Ammon's horn (tissue), 1 donor: ENCODE data around the gene DKKL1.

Experiments used
- DNase-seq: peaks from one replicate; pipeline ENCODE4 v3.0.0-alpha.2; 2016; ENCODE audit warnings: low spot score

The DKKL1 gene

DNA sequence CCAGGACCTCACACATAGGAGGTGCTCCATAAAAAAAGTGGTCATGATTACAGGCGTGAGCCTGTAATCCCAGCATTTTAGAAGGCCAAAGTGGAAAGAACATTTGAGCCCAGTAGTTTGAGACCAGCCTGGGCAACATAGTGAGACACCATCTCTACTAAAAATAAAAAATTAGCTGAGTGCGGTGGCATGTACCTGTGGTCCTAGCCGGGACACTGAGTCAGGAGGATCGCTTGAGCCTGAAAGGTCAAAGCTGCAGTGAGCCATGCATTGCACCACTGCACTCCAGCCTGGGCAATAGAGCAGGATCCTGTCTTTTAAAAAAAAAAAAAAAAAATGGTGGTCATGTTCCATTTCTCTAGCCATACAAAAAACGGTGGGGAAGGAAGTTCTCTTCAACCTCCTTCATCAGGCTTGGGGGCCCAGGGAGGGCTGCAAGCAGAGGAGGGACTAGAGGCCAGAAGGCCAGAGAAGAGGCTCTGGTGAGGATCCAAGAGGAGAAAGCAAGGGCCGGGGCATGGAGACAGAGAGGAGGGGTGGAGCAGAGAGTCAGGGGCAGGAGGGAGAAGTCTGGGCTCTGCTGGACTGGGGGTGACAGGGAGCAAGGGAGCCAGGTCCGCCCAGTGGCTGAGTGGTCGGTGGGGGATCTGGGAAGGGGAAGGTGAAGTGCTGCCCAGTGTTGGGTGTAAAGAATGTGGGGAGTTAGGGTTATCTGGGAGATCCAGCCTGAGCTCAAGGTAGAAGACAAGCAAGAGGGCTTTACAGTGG is 33.2 kb downstream of the DKKL1 start:
- DNase-seq: no peak

DNA sequence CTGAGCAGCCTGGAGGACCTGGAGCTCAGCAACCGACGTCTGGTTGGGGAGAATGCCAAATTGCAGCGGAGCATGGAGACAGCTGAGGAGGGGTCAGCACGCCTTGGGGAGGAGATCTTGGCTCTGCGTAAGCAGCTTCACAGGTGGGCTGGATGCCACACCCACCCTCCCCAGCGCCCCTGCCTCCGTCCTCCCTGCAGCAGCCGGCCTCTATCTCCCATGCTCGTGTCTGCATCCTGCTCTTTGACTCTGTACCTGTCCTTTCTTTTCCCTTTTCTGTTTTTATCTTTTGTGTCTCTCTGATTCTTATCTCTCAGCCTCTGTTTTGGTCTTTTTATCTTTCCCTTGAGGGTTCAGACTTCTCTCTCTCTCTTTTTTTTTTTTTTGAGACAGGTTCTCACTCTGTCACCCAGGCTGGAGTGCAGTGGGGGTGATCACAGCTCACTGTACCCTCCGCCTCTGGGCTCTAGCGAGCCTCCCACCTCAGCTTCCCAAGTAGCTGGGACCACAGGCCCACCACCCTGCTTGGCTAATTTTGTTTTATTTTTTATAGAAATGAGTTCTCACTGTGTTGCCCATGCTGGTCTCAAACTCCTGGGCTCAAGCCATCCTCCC is 34.4 kb downstream of the DKKL1 start:
- no peak for DNase-seq

DNA sequence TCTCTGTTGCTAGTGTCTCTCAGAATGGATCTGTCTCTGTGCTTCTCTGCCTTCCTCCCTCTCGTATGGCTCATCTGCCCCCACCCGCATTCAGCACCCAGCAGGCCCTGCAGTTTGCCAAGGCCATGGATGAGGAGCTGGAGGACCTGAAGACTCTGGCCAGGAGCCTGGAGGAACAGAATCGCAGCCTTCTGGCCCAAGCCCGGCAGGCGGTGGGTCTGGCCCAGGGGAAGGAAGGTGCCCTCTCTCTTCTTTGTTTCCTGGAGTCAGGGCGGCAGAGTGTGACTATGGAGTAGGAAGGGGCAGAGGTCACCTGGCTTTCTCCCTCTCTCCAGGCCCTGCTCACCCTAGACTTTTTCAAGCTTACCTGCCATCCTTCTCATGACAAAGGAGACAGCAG is 35.3 kb downstream of the DKKL1 start:
- DNase-seq: no peak

DNA sequence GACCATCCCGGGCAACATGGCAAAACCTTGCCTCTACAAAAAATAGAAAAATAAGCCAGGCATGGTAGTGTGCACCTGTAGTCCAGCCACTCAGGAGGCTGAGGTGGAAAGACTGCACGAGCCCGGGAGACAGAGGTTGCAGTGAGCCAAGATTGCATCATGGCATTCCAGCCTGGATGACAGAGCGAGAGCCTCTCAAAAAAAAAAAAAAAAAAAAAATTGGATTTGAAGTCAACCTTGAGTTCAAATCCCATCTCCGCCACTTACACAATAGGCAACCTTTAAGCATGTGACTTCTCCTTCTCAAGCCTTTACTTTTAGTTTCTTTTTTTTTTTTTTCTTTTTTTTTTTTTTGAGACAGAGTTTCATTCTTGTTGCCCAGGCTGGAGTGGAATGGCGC is 36.4 kb downstream of the DKKL1 start:
- no peak for DNase-seq

DNA sequence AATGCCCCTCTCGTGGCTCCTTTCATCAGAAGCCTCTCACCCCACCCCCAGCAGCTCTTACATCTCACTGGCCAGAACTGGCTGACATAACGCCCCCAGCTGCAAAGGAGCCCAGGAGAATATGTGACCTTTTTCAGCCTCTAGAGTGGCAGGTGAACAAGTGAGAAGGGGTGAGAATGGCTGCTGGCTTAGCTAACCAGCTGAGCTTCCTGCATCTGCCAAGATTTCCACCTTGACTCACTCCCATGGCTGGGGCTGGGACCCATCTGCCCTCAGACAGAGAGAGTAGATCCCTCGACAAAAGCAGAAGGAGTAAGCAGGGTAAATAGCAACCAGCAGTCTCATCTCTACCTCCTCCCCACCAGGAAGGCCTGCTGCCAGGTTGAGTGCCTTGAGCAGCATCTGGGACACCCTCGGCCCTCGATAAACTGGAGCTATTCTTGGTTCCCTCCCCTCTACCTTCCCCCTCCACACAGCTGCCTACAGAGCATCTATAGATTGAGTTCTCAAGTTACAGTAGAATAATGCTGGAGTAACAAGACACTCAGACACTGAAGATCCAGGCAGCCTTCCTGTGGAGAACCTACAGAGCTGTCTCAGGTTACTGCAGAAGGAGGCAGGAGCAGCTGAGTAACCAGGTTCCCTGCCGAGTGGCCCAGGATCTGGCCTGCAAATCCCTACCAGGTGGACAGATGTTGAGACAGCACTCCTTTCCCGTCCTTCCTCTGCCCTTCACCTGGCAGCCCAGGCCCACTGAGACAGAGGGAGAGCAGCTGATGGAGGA is 39.9 kb downstream of the DKKL1 start:
- no peak for DNase-seq

DNA sequence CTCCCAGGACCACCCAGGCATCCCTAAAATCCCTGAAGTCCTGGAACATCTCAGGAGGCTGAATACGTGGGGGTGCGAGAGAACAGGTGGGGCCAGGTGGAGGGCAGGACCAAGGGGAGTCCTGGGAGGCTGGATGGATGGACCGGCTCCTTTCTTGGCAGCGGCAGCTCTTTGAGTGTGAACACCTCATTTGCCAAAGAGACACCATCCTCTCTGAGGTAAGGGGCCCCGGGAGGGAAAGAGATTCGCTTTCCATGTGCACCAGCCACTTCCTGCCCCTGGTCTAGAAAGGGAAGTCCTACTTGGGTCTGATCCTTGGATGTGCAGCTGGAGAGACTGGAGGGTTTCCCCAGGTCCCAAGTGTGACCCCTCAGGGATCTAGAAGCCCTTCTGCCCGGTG is 43.4 kb downstream of the DKKL1 start:
- no peak for DNase-seq

DNA sequence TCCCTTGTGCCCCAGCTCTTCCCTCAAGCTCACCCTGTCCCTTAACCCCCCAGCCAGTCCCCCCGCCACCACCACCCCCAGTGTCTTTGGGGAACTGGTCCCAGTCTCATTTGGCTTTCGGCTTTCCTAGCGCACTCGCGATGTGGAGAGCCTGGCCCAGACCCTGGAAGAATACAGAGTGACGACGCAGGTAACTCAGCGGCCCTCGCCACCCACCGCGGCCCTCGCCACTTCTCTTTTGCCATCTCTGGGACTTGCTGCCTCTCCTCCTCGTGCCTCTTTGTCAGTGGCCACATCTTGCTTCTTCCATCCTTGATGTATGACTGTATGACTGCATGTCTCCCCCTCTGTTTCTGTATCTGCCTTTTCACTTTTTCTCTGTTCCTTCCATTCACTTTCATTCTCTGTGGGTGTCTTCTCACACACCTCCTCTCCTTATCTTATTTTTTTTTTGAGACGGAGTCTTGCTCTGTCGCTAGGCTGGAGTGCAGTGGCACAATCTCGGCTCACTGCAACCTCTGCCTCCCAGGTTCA is 43.9 kb downstream of the DKKL1 start:
- DNase-seq: no peak

DNA sequence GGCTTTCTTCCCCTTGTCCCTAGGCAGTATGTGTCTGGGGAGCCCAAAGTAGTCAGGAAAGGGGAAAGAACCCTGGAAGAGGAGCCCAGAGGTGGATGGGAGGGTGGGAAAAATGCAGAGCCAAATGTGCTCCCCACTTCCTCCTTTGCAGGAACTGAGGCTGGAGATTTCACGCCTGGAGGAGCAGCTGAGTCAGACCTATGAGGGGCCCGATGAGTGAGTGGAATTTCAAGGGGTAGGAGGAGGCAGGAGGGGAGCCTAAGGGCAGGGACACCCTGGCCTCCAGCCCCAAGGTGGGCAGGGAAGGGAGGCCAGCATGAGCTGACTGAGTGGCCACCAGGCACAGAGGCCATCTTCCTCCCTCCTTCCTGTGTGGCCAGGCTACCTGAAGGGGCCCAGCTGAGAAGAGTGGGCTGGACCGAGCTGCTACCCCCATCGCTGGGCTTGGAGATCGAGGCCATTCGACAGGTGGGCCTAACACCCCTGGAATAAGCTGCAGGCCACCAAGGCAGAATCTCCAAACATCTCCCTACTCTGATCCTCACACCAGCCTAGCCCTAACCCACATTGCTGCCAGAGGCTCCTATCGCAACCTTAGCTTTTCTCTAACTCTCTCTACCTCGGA is 45.3 kb downstream of the DKKL1 start:
- no peak for DNase-seq

DNA sequence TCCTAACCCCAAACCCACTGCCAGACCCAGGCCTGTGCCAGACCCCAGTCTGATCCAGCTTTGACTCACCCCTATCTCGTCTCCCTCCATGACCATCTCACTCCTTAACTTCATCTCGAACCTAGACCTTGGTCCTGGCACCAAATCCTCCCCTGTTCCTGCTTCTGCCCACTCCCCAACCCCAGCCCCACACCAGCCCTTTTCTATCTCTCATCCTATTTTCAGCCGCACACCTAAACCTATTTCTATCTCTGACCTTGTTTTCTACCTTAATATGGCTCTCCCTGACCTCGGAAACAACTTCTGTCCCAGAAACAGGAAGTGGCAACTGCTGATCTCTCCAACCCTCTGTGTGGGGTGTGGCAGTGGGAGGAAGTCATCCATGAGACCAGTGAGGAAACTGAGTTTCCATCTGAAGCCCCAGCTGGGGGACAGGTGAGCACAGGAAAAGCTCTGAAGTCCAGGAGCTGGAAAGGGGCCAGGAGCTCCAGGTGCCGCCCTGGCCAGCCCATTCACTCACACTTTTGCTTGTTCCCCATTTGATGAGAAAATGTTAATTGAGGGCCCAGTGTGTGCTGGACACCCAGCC is 45.9 kb downstream of the DKKL1 start:
- DNase-seq: no peak

DNA sequence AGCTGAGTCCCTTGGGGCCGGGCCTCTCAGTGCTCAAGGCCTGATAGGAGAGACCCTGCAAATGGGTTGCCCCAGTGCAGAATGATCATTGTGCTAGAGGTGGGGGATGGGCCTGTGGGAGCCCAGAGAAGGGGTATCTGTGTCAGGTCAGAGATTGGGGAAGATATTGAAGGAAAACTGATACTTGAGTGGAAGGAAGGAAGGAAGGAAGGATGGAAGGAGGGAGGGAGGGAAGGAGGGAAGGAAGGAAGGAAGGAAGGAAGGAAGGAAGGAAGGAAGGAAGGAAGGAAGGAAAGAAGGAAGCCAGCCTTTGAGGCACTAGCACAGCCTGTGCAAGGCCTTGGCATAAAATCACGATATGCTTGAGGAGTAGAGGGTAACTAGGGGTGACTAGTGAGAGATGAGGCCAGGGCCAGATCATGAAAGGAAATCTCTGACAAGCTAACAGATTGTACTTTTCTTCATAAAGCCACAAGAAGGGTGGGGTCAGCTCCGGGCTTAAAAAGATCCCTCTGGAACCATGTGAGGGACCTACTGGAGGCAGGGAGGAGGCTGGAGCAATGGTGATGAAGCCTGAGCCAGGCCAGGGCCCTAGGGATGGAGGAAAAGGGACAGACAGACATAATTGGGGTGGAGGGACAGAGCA is 48.1 kb downstream of the DKKL1 start:
- no peak for DNase-seq

DNA sequence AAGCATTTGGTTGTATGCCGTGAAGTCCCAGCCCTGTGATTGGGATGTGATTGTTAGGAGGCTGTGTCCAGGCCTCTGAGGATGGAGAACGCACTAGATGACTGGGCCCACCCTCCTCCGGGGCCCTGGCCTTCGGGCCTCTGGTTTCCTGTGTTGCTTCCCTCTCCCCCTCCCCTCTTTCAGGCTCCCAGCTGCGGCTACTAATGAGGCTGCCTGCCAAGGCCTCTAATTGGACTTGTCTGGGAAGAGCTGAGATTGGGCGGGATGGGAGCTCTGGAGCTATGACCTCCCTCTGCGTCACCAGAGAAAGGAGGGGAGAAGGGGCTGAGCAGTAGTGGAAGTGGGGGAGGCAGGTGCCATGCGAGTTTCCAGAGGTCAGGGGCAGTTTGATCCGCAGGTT is 49.7 kb downstream of the DKKL1 start:
- no peak for DNase-seq

DNA sequence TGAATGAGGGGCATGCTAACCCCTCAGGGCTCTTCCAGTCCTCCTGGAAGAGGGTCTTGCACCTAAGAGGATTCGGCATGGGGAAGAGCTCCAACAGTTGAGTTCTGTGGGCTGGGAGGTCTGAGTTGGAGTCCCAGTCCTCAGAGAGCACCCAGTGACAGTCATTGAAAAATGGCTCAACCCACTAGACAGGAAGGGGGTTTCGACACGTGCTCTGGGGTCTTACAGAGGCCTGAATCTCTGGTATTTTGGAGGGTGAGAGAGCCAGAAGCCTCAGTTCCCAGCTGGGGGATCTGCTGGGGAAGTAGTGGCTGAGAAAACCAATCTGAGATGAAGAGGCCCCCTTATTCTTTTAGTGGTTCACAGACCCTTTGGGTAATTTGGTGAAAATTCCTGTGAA is 50.6 kb downstream of the DKKL1 start:
- no peak for DNase-seq

DNA sequence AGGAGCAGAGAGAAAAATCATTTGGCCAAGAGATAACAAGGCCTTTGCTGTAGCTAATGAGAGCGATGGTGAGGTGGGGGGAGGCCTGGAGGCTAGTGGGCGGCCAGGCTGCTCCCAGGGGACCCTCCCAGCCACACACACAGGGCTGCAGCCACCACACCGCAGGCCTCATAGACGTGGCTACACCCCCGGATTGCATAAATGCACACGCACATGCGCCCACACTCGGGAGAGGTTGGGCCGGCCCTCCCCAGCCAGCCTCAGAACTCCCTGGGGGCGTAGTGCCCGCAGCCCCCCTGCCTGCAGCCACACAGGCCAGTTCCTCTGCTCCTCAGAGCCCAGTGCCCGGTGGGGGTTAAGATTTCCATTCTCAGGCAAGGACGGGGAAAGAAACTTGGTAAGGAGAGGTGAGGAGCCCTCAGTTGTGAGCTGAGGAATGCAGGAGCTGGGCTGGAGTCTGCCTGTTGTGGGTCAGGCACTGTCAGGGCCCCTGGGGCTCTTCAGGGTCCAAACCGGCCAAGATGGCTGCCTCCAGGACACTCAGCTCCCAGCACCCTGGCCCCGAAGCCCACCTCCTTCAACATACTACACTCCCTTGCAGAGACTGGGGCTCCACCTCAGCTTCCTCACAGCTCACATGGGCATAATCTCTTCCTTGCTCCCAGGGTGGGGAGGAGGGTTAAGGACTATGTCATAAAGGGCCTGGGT is 51.6 kb downstream of the DKKL1 start:
- DNase-seq: no peak

DNA sequence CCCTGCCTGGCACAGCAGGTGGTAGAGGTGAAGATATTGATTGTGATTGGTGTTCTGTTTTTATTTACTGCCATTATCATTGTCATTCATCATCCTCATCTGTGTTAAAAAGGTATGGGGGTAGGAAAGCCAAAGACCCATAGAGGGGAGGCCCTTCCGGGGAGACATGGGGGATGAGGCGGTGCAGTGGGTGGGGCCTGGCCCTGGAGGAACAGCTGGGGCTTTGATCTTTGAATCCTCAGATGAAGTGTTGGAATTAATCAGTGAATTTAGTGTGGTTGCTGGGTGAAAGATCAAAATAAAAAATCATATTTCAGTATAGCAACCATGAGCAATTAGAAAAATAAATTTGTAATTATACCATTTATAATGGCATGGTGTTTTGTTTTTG is 52.1 kb downstream of the DKKL1 start:
- no peak for DNase-seq

DNA sequence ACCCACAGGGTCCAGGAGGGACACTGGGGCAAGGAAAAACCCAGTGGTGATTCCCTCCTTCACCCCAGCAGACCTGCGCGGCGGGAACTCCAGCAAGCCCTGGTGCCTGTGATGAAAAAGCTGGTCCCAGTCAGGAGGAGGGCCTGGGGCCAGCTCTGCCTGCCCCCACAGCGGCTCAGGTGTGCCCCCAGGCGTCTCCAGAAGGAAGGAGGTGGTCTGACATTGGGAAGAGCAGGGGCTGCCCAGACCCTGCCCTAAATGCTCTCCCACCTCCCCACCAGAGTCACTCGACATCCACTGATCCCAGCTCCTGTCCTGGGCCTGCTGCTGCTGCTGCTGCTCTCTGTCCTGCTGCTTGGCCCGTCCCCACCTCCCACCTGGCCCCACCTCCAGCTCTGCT is 53.4 kb downstream of the DKKL1 start:
- DNase-seq: no peak

DNA sequence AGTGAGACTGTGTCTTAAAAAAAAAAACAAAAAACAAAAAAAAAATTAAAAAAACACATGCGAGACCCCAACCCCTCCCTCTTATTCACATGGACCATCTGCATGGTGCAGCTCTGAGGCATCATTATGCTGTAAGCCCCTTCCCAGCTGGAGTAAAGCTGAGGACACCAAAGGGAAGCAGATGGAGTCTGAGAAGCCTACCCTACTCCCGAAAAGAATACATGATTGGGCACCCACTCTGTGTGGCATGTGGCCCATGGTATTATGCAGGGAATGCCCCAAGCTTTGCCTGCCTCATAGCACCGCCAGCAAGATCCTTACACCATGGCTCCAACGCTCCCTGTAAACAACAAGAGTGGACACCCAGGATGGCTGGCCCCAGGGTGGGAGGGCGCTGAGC is 54.8 kb downstream of the DKKL1 start:
- DNase-seq: no peak

DNA sequence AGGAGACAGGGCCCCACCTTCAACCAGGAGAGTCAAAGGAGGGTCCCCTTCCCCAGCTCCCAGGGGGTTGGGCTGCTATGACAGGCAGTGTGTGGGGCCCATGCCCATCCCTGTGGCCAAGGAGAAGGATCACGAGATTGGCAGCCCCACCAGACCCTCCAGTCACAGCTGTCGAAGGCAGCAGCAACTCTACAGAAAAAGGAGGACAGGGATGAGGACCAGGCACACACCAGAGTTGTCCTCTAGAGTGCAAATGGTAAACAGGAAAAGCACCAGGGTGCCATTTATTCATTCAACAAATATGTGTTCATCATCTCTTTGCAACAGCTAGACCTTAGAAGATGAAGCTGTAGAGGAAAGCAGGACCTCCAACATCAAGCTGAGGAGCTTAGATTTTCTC is 55.5 kb downstream of the DKKL1 start:
- DNase-seq: no peak

DNA sequence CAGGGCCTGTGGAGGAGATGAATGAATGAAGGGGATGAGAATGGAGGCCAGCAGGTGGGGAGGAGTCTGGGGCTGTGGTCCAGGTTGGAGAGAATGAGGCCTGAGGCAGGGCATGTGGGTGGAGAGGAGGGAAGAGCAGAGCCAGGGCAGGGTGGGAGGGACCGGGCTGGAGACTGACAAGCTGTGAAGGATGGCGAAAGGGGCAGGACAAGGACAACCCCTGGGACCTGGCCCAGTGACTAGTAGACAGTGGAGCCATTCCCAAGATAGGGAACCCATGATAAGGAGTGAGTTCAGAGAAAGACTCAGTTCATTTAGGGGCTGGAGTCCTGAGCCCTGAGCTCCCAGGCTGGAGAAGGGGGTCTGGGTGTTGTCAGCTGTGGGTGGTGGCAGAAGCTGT is 56.5 kb downstream of the DKKL1 start:
- DNase-seq: no peak

DNA sequence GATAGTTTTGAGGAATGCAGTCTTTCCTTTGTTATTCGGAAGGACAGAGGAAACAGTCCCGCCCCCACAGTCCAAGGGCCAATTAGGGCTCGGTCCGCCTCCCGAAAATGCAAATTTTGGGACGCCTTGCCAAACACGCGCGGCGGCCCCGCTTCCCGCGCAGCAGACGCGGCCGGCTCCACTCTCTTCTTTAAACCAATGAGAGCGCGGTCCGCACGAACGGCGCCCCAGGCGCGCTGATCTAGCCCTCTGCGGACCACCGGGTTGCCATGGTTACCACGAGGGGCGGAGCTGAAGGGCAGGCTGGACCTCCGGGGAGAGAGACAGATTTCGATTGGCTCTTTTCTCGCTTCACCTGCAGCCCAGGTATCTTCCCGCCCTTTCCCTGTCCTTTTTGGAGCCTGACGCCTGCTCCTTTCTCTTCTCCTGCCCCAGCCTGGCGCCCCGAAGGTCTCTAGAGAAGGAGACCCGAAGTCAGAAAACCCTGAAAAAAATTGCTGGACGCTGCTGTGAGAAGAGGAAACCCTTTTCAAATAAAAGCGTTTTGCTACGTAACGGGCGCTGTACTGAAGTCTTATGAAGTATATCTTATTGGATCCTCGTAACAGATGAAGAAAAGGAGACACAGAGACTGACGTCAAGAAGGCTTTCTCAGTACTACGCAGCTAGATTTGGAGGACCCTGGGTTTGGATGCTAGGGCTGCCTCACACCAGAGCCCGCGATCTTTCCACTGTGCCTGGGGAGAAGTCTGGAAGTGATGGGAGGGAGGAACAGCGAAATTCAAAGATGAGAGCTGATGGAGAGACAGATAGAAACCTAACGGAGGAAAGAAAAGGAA is 57.6 kb downstream of the DKKL1 start:
- no peak for DNase-seq

DNA sequence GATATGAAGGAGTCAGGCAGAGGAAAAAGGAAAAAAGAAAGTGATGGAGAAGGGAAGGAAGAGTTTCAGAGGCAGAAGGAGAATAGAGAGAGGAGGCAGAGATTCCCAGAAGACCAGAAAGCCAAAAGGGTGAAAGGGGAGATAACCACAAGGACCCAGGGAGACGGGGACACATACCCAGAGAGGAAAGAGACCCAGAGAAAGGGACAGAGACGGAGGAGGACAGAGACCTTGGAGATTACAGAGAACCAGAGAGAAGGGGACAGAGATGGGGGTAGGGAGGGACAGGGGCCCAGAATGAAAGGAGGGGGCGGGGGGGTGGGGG is 58.2 kb downstream of the DKKL1 start:
- no peak for DNase-seq
